ENCODE results near the gene CALY.

CALY gene

DNA sequence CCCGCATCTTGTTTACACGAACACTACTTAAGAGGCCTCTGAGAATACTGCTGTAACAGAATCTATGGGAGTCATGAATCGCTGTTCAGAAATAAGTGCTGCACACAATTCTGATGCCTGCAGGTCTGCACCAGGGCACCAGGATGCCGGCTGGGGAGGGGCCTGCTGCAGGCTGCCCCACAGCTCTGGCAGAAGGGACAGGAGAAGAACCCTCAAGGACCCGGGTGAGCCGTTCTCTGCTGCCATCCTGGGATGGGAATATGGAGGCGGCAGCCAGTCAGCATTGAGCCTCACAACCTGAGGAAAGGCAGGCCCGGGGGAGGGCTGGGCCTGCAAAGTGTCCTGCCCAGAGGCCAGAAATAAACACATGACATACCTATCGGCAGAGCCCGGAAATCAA is 39.2 kb downstream of the CALY start:
- TF ChIP-seq GABPA (IDR thresholded peaks at IDR 0.05; ENCODE audit: low read depth) (no peak), POLR2AphosphoS5 (IDR thresholded peaks at IDR 0.05; ENCODE audit: low read depth) (no peak), SPI1 (IDR thresholded peaks at IDR 0.05; ENCODE audit: borderline replicate concordance, low read depth) (no peak)
- TF ChIP-seq, protein P1, sequence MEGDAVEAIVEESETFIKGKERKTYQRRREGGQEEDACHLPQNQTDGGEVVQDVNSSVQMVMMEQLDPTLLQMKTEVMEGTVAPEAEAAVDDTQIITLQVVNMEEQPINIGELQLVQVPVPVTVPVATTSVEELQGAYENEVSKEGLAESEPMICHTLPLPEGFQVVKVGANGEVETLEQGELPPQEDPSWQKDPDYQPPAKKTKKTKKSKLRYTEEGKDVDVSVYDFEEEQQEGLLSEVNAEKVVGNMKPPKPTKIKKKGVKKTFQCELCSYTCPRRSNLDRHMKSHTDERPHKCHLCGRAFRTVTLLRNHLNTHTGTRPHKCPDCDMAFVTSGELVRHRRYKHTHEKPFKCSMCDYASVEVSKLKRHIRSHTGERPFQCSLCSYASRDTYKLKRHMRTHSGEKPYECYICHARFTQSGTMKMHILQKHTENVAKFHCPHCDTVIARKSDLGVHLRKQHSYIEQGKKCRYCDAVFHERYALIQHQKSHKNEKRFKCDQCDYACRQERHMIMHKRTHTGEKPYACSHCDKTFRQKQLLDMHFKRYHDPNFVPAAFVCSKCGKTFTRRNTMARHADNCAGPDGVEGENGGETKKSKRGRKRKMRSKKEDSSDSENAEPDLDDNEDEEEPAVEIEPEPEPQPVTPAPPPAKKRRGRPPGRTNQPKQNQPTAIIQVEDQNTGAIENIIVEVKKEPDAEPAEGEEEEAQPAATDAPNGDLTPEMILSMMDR (IDR thresholded peaks at IDR 0.05; ENCODE audit: insufficient read depth, low read length): no peak
- TF ChIP-seq, protein P2, sequence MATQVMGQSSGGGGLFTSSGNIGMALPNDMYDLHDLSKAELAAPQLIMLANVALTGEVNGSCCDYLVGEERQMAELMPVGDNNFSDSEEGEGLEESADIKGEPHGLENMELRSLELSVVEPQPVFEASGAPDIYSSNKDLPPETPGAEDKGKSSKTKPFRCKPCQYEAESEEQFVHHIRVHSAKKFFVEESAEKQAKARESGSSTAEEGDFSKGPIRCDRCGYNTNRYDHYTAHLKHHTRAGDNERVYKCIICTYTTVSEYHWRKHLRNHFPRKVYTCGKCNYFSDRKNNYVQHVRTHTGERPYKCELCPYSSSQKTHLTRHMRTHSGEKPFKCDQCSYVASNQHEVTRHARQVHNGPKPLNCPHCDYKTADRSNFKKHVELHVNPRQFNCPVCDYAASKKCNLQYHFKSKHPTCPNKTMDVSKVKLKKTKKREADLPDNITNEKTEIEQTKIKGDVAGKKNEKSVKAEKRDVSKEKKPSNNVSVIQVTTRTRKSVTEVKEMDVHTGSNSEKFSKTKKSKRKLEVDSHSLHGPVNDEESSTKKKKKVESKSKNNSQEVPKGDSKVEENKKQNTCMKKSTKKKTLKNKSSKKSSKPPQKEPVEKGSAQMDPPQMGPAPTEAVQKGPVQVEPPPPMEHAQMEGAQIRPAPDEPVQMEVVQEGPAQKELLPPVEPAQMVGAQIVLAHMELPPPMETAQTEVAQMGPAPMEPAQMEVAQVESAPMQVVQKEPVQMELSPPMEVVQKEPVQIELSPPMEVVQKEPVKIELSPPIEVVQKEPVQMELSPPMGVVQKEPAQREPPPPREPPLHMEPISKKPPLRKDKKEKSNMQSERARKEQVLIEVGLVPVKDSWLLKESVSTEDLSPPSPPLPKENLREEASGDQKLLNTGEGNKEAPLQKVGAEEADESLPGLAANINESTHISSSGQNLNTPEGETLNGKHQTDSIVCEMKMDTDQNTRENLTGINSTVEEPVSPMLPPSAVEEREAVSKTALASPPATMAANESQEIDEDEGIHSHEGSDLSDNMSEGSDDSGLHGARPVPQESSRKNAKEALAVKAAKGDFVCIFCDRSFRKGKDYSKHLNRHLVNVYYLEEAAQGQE (IDR thresholded peaks at IDR 0.05; ENCODE audit: insufficient replicate concordance, low read depth): no peak
- H3K27ac ChIP-seq (replicated peaks): no peak overlapping the region
- no peaks in the 10 kb centered on the region for H3K27me3 ChIP-seq (ENCODE audit: insufficient read depth, poor library complexity, severe bottlenecking)
- no peak overlapping the region for H3K4me3 ChIP-seq (replicated peaks; ENCODE audit: insufficient read depth, low read length)
- no peak for DNase-seq (ENCODE audit: low read depth in 1 of 2, low spot score in 1 of 2)

DNA sequence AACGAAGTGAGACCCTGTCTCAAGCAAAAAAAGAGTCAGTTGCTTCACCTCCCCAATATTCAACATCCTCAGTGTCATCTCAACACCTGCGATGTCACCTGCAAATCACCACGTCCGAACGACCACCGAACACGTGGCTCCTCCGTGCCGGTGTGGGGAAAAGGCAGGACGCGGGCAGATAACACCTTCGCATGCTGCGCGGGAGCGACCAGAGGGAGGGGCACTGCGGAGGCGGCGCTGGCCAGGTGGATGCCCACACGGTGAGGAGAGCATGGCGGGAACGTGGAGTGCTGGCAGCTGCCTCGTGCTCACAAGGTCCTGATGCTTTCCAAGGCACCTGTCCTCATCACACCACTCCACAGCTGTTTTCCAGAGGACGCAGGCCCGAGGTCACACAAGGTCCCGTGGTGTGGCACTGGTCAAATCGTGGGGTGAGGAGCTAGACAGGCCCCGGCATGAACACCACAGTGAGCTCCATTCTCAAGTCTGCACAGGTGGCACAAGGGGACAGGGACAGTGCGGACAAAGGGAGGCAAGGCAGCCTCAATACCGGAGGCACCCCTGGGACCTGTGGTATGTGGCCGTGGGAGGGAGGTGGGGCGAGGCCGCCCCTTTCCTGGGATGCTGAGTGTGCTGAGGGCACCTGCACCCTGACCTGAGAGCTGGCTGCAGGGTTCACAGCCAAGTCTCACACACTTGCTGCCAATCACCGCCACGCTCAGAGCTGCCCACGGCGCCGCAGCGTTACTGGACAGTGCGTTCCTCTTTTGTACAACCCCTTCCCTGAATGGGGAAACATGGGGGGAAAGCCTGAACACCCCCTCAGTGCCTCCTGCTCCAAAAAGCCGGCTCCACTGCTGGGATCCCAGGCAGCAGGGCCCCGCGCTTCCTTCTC is 41.0 kb downstream of the CALY start:
- no peak overlapping the region for H3K4me3 ChIP-seq (replicated peaks; ENCODE audit: insufficient read depth, low read length)
- TF ChIP-seq POLR2AphosphoS5 (IDR thresholded peaks at IDR 0.05; ENCODE audit: low read depth): no peak; the same call in 1 of the 2 replicates
- no peak for TF ChIP-seq SPI1 (IDR thresholded peaks at IDR 0.05; ENCODE audit: borderline replicate concordance, low read depth)
- no peak for TF ChIP-seq GABPA (IDR thresholded peaks at IDR 0.05; ENCODE audit: low read depth)
- TF ChIP-seq, protein P2 (IDR thresholded peaks at IDR 0.05; ENCODE audit: insufficient replicate concordance, low read depth): no peak
- TF ChIP-seq, protein P1 (IDR thresholded peaks at IDR 0.05; ENCODE audit: insufficient read depth, low read length): no peak
- no peak for DNase-seq (ENCODE audit: low read depth in 1 of 2, low spot score in 1 of 2)
- H3K27me3 ChIP-seq (ENCODE audit: insufficient read depth, poor library complexity, severe bottlenecking): no peaks in the 10 kb centered on the region
- H3K27ac ChIP-seq (replicated peaks): no peak overlapping the region

DNA sequence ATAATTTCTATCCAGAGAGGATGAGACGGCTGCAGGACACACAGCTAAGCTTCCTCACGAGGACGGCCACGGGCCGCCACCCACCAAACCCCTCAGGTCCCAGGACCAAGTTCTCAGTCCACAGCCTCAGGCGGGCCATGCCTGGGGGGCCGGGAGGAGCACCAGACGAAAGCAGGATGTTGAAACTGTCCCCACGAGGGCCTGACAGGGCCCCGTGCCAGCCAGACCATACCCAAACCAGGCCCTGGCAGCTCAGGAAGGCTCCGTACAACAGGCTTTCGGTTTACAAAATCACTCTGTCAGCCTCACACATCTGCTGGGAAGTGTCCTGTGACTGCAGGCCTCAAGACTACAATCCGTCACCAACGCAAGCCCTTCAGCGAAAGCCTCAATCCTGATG is 42.5 kb downstream of the CALY start:
- H3K4me3 ChIP-seq (replicated peaks; ENCODE audit: insufficient read depth, low read length): no peak overlapping the region
- no peak for DNase-seq (ENCODE audit: low read depth in 1 of 2, low spot score in 1 of 2)
- TF ChIP-seq SPI1 (IDR thresholded peaks at IDR 0.05; ENCODE audit: borderline replicate concordance, low read depth): no peak
- TF ChIP-seq GABPA (IDR thresholded peaks at IDR 0.05; ENCODE audit: low read depth): no peak
- TF ChIP-seq POLR2AphosphoS5 (IDR thresholded peaks at IDR 0.05; ENCODE audit: low read depth): no peak
- TF ChIP-seq, protein P1 (IDR thresholded peaks at IDR 0.05; ENCODE audit: insufficient read depth, low read length): no peak
- TF ChIP-seq, protein P2 (IDR thresholded peaks at IDR 0.05; ENCODE audit: insufficient replicate concordance, low read depth): no peak
- H3K27me3 ChIP-seq (ENCODE audit: insufficient read depth, poor library complexity, severe bottlenecking): no peaks in the 10 kb centered on the region
- no peak overlapping the region for H3K27ac ChIP-seq (replicated peaks)
